SW 1271 (cell line): ENCODE data around the gene LANCL2.
A peak's percentile ranks its signal among the peaks of the same experiment; 100 is the strongest.
"Not testable (repeated sequence)": the region's sequence is repeated elsewhere in the genome, so short reads cannot be mapped to it uniquely, and the experiment has no call there.

ENCODE experiments used
- DNase-seq, 2 experiments: peaks; one replicate each; lab custom pipeline; 2025; lab: John Stamatoyannopoulos, UW

The LANCL2 gene

DNA sequence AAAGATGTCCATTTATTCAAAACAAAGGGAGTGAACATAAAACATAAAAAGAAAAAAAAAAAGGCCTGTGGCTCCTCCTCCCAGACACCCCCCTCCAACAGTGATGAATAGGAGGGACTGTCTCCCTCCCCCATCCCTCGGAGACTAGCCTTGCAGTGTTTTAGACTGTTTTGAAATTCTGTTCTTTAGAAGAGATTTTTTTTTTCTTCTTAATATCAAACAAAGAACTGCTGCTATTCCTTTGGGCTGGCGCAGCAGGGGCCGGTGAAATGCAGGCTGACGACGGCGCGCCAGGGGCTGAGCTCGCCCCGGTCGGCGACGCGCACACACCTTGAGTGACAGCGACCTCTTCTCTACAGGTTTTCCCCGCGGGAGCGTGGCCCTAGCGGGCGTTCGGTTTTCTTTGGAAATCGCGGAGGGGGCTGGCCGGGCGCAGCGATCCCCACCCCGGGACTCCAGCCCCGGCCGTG, at the start of gene LANCL2:
TSS of gene LANCL2 (plus strand) at position 133 of the 470 bp plus-strand sequence. CDS start 689 bp downstream, outside the sequence.
- peak; percentile 14 to 45 for DNase-seq

DNA sequence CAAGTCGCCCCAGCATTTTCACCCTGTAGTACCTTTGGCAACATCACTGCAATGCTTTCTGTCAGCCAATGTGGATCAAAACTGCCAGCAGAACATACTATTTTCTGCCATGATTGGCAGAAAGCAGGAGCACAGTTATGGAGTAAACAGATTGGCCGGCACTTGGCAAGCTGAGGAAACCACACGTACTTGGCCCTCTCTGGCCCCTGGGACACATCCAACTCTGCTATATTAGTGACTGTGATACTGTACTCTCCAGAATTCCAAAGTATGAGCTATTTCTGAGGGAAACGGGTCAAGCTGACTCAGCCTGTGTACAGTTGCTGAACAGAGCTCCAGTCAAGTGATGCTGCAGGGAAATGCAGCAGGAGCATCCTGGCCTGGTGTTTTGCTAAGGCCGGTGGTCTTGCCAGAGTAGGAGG, 39.8 kb upstream of the LANCL2 start:
- DNase-seq = no peak

DNA sequence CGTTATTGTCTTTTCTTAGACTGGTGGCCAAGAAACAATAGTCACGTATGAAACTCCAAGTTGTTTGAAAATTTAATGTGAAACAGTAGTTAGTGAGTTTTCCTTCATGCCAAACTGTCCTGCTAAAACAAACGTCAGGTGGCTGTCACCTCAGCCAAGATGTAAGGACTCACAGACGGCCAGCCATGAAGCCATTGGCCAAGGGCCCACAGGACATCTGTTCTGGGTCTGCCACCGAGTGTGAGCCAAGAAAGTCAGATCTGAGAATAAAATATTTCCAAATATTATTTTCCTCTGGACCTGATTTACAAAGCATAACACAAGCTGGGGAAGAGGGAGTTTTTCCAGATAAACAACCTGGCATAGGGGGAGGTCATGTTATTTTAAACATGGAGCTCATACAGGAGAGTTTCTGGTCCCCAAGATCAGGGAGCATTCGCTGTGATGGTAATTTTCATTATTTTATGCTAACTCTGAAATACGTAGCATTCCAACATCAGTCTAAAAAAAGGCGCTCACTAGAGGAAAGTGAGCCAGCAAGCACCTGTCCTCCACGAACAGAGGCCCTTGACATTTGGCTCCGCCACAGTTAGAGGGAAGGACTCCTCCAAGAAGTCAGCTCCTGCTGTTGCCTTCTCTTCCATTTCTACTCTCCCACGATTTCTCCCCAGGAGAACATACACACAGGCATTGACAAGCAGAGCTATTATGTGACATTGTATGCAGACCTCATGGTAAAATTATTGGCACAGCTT, 38.9 kb upstream of the LANCL2 start:
- no peak for DNase-seq

- no peak for DNase-seq
Measured at GRCh38 chr7:55326945-55327626, 38.1 kb upstream of the LANCL2 start.

DNA sequence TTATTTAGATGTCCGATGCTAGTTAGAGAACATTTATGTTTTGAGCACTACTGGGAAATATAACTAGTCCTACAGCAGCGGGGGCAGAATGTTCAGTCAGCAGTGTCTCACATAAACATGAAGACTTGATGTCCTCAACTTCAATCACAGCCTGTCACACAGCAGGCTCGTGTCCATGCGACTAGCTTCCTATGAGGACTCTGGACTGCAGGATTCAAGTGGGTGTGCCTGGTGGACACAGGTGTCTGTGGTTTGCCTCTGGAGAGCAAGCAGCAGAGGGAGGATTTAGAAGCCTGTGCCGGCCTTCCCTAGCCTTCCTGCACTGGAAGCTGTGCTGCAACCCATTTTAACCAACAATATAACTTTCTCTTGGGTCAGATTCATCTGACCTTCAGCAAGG, 30.0 kb upstream of the LANCL2 start:
- DNase-seq = no peak

GRCh38 chr7:55335786-55336185, 29.4 kb upstream of the LANCL2 start:
- DNase-seq = no peak

- no peak for DNase-seq
Measured at GRCh38 chr7:55336540-55336939, 28.6 kb upstream of the LANCL2 start.

DNA sequence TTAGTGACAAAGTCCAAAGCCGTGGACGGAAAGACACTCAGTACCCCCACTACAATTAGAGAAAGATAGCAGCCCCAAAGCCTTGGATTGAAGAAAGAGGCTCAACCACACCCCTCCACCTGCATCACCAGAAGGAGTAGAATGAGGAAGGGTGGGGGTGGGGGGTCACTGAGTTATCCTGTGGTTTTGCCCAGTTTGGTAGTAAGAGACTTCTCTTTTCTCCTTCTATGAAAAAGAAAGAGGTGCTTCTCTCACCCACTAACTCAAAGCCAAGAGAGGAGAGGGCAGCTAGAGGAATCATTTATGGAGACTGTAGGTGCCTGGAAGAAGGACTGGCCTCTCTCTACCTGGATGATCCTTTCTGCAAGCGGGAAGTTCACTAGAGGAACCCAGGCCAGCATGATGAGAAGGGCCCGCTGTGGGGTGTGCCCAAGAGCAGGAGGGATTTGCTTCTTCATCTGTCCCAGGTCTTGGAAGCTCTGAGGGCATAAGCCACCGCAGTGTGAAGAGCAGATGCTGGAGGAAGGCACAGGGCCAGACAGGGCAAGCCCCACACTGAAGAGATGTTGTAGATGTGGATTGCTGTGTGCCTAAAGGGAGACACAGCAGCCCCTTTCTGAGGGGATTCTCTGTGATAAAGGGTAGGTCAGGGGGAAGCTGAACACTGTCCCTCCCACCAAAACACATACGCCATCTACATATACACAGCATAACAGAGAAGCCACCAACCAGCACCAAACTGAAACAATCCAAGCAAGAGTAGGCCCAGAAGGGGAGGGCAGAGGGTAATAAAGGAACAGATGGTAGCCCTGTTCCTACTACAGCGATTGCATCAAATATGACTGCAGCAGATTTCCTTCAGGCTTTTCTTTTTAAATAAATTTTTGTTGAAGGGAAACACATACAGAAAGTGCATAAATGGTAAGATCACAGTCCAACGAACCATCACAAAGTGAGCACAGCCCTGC, 25.8 kb upstream of the LANCL2 start:
- DNase-seq = no peak

DNA sequence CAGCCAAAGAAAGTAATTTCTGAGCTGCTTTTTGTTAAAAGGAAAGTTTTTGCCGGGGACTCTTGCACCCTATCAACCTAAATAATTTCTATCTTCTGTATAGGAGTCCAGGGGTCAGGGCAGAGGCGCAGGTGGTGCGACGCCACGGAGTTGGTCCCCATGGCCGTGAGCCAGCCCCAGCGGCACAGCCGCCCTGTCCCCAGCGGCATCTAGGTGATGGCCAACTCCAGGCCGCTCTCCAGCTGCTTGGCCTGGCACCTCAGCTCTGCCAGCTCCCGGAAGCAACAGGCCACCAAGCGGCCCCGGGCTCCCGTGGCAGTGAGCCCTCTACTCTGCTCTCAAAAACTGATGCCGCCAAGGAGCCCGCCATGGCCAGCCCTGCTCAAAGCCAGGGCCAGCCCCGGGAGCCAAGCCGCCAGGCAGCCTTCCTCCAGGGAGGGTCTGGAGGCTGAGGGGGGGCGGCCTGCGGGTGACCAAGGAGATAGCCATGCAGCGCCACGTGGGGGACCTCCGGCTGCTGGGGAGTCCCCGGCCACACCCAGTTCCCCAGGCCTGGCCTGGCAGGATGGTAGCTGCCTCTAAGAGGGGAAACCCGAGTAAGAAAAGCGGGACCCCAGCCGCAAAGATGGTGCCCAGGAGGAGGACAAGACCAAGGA, 22.8 kb upstream of the LANCL2 start:
- DNase-seq = no peak

DNA sequence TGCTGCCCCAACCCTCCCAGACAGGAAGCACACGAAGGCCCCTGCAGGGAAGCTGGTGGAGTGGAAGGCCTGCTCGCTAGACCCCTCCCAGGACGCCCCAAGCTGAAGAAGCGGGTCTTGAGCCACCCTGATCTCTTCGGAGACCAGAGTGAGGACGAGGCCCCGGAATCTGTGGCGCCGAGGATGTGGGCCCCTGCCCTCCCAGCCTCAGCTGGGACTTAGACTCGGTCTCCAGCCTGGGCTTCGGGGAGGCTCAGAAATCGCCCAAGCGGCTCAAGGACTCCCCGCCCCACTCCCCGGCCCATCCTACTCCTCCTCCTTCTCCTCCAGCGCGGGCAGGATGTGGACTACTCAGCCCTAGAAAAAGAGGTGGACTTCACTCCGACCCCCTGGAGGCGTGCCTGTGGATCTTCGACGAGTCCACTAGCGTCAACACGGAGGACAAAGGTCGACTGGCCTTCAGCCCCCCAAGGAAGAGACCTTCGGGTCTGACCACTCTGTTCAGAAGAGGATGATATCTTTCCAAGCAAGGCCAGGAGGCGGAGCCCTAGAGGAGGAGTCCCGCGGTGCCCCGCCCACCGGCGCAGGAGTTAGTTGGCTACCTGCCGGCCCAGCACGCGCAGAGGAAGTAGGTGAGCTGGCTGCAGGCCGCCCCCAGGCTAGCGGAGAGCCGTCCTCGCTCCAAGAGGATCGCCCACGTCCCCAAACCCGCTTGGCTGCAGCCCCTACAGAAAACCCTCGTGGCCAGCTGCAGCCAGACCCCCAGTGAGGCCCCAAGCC, 21.9 kb upstream of the LANCL2 start:
- DNase-seq = no peak

- no peak for DNase-seq
Measured at GRCh38 chr7:55343860-55344606, 21.1 kb upstream of the LANCL2 start.

DNA sequence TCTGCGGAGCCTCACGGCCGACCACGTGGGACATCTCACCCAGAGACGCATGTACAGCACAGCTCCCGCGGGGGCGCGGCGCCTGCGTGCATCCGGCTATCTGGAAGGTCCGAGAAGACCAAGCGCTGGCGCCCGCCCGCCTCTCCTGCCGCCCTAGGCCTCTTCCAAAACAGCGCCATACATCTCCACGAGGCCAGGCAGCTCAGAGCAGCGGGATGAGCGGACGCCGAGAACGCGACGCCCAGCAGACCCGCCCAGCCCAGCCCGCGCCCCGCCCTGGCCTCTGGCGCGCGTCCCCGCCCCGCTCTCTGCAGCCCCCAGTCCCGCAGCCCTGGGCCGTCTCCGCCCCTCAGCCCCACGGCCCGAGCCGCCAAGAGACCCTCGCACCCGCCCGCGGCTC, 20.3 kb upstream of the LANCL2 start:
- no peak for DNase-seq

GRCh38 chr7:55345292-55345691, 19.8 kb upstream of the LANCL2 start:
- no peak for DNase-seq

- DNase-seq = peak; percentile 3 to 41
Measured at GRCh38 chr7:55348502-55348901, 16.6 kb upstream of the LANCL2 start.

DNA sequence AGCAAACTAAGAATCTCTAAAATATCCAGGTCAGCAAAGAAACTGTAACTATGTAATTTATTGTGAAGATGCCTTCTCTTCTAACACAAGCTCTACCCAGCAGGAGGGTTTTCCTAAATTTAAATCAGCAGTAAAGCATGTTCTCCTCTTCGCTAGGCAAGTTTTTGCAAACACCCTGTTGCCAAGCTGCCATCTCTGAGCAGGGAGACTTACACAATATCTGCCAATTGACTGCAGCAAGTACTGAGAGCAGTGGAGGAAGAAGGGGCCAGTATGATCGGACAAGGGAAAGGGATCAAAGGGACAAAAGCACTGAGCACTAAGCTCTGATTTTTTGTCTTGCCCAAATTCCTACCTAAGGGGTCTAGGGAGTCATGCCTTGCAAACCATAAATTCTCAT, 16.0 kb upstream of the LANCL2 start:
- DNase-seq = no peak

GRCh38 chr7:55350281-55350680, 14.9 kb upstream of the LANCL2 start:
- DNase-seq = no peak

DNA sequence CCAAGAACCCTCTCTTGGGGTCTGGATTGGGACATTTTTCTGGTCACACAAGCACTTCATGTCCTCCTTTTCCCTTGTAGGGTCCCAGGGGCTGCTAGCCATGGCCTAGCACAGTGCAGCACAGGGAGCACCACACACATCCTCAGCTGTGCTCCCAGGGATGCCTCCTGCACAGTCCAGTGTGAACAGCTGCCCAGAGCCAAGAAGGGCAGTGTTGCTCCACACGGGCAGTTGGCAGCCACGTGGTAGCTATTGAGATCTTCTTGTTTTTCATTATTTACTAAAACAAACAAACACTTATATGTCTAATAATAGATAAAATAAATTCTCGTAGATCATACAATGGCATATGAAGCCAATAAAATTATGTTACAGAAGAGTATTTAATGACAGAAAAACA, 13.9 kb upstream of the LANCL2 start:
- no peak for DNase-seq

DNA sequence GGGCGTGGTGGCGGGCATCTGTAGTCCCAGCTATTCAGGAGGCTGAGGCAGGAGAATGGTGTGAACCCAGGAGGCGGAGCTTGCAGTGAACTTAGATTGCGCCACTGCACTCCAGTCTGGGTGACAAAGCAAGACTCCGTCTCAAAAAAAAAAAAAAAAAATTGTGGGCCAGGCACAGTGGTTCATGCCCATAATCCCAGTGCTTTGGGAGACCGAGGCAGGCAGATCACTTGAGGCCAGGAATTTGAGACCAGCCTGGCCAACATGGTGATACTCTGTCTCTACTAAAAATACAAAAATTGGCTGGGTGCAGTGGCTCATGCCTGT, 12.2 kb upstream of the LANCL2 start:
- not testable (repeated sequence) for DNase-seq

GRCh38 chr7:55360486-55360885, 4.7 kb upstream of the LANCL2 start:
- DNase-seq = no peak

- DNase-seq = no peak
Measured at GRCh38 chr7:55361560-55361959, 3.6 kb upstream of the LANCL2 start.
